IPS-18a (cell line): Measurements from ENCODE around the gene ADGRG3.

ENCODE experiments used
- H3K27ac ChIP-seq: one replicate; pipeline ENCODE4 v1.5.1; 2013; ENCODE audit warnings: low read length
- H3K27me3 ChIP-seq: one replicate; pipeline ENCODE4 v1.6.1; 2013; ENCODE audit warnings: mild to moderate bottlenecking, low read length; ENCODE audit not compliant: control insufficient read depth, insufficient read depth
- H3K36me3 ChIP-seq: one replicate; pipeline ENCODE4 v1.6.1; 2013; ENCODE audit warnings: low read depth, low read length; ENCODE audit not compliant: control insufficient read depth
- H3K4me1 ChIP-seq: one replicate; pipeline ENCODE4 v1.6.1; 2013; ENCODE audit warnings: low read depth, low read length; ENCODE audit not compliant: control insufficient read depth
- H3K4me3 ChIP-seq: one replicate; pipeline ENCODE4 v1.5.1; 2013; ENCODE audit warnings: low read length
- H3K9ac ChIP-seq: one replicate; pipeline ENCODE4 v1.6.1; 2013; ENCODE audit warnings: mild to moderate bottlenecking, low read length, moderate library complexity
- H3K9me3 ChIP-seq: one replicate; pipeline ENCODE4 v1.6.1; 2013; ENCODE audit warnings: low read depth, low read length; ENCODE audit not compliant: control insufficient read depth

Gene ADGRG3

GRCh38 chr16:57651344-57652333, 16.5 kb upstream of the ADGRG3 start:
- Histone ChIP-seq H3K4me3 (no peak overlapping the region), H3K27ac (no peak overlapping the region), H3K27me3 (no peaks in the 10 kb centered on the region), H3K36me3 (no peaks in the 10 kb centered on the region), H3K9me3 (no peaks in the 10 kb centered on the region), H3K4me1 (no peaks in the 10 kb centered on the region), H3K9ac (no peak overlapping the region)

DNA sequence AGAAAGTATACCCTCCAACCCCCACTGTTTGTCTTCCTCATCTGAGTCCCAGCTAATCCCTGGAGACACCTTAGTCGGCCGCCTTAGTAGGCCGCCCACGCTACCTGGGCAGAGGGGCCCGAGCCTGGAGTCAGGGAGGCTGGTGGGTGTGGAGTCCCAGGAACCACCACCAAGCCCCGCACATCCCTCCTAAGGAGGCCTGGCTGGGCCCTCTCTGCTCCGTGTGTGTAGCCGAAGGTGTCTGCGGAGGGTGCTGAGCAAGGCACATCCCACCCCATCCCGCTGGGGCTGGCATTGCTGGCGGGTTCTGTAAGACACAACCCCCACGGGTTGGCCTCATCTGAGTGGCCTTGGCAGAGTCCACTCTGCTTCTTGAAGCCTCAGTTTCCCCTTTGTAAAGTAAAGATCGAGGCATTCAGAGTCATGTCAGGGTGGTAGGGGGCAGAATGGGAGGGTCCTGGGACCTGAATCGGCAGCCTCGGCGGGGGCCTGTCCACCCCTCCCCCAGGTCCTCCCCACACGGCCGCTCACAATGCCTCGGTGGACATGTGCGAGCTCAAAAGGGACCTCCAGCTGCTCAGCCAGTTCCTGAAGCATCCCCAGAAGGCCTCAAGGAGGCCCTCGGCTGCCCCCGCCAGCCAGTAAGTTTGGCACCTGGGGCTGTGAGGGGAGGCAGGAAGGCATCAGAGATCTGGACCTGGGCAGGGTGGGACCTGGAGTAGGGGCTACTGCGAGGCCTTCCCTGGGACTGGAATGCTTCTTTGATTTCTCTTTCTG, 15.2 kb upstream of the ADGRG3 start:
- no peaks in the 10 kb centered on the region for H3K9me3 ChIP-seq
- no peak overlapping the region for H3K9ac ChIP-seq
- H3K27me3 ChIP-seq, result no peaks in the 10 kb centered on the region
- no peaks in the 10 kb centered on the region for H3K36me3 ChIP-seq
- H3K27ac ChIP-seq, result no peak overlapping the region
- H3K4me1 ChIP-seq, result no peaks in the 10 kb centered on the region
- no peak overlapping the region for H3K4me3 ChIP-seq

DNA sequence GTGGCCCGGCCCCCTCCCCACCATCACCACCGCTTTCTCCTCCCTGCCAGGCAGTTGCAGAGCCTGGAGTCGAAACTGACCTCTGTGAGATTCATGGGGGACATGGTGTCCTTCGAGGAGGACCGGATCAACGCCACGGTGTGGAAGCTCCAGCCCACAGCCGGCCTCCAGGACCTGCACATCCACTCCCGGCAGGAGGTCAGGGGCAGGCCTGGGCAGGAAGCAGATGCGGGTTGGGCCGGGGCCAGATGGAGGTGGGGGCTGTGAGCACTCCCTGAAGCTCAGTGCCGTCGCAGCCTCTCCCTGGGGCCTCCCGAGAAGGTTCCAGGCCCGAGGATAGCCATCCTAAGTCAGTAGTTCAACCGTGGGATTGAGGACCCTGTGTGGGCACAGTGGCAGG, 14.2 kb upstream of the ADGRG3 start:
- Histone ChIP-seq H3K9me3 (no peaks in the 10 kb centered on the region), H3K27ac (no peak overlapping the region), H3K4me3 (no peak overlapping the region), H3K27me3 (no peaks in the 10 kb centered on the region), H3K4me1 (no peaks in the 10 kb centered on the region), H3K9ac (no peak overlapping the region), H3K36me3 (no peaks in the 10 kb centered on the region)

GRCh38 chr16:57656342-57656955, 11.7 kb upstream of the ADGRG3 start:
- Histone ChIP-seq H3K4me1 (no peaks in the 10 kb centered on the region), H3K36me3 (no peaks in the 10 kb centered on the region), H3K27ac (no peak overlapping the region), H3K27me3 (no peaks in the 10 kb centered on the region), H3K9me3 (no peaks in the 10 kb centered on the region), H3K4me3 (no peak overlapping the region), H3K9ac (no peak overlapping the region)

DNA sequence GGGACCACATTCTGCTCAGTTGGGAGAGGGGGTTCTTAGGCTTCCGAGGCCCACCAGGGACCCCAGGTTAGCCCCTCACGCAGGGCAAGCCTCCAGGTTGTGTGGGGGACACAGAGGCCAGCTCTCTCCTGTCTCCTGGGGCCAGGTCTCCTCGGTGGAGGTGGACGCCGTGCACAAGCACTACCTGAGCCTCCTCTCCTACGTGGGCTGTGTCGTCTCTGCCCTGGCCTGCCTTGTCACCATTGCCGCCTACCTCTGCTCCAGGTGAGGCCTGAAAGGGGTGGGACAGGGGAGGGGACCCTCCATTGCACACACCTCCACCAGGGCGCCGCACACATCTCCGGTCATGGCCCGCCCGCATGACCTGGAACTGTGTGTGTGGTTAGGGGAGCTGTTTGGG, 10.9 kb upstream of the ADGRG3 start:
- Histone ChIP-seq H3K4me1 (no peaks in the 10 kb centered on the region), H3K27ac (no peak overlapping the region), H3K27me3 (no peaks in the 10 kb centered on the region), H3K4me3 (no peak overlapping the region), H3K36me3 (no peaks in the 10 kb centered on the region), H3K9me3 (no peaks in the 10 kb centered on the region), H3K9ac (no peak overlapping the region)

DNA sequence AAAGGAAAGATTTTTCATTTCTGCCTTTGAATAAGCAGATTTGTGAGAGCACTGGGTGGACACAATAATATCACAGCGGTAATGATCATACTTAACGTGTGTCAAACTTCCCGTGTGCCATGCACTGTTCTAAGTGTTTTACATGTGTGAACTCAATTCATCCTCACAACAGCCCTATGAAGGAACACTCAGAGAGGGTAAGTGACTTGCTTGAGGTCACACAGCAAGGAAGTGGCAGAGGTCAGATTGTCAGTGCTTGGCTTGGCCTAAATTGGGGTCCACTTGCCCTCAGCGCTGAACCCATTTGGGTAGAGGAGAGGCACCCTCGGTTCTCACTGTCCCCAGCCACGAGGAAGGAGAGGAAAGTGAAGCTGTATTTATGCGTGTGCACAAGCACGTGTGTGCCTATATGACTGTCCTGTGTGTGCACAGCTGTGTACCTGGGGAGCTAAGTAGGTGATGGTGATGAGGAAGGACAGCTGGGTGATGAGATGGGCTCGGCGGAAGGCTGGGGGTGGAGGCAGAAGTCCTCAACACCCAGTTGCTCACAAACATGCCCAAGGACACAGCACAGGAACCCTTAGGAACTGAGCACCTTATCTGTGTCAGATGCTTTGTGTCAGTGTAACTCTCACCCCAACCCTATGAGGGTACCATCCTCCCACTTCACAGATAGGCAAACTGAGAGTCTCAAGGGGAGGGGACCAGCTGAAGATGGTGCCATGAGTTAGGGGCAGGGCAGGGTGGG, 9.8 kb upstream of the ADGRG3 start:
- Histone ChIP-seq H3K9me3 (no peaks in the 10 kb centered on the region), H3K4me1 (no peaks in the 10 kb centered on the region), H3K4me3 (no peak overlapping the region), H3K27ac (no peak overlapping the region), H3K36me3 (no peaks in the 10 kb centered on the region), H3K9ac (no peak overlapping the region), H3K27me3 (no peaks in the 10 kb centered on the region)

- Histone ChIP-seq H3K4me3 (no peak overlapping the region), H3K9me3 (no peaks in the 10 kb centered on the region), H3K27ac (no peak overlapping the region), H3K4me1 (no peaks in the 10 kb centered on the region), H3K9ac (no peak overlapping the region), H3K36me3 (no peaks in the 10 kb centered on the region), H3K27me3 (no peaks in the 10 kb centered on the region)
Observed at GRCh38 chr16:57658878-57659674, 9.0 kb upstream of the ADGRG3 start.

- no peak overlapping the region for H3K27ac ChIP-seq
- H3K4me3 ChIP-seq, result no peak overlapping the region
- no peaks in the 10 kb centered on the region for H3K4me1 ChIP-seq
- H3K36me3 ChIP-seq, result no peaks in the 10 kb centered on the region
- H3K9me3 ChIP-seq, result no peaks in the 10 kb centered on the region
- H3K27me3 ChIP-seq, result no peaks in the 10 kb centered on the region
- no peak overlapping the region for H3K9ac ChIP-seq
Observed at GRCh38 chr16:57660715-57661463, 7.2 kb upstream of the ADGRG3 start.

DNA sequence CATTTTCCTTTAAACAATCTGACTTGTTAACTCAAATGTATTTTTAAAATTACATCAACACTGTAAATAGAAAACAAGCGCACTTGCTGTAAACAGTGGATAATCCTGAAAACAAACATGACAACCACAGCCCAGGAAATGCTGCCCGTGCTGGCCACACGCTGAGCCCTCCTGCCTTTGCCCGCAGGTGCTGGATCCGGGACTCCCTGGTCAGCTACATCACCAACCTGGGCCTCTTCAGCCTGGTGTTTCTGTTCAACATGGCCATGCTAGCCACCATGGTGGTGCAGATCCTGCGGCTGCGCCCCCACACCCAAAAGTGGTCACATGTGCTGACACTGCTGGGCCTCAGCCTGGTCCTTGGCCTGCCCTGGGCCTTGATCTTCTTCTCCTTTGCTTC, 6.6 kb upstream of the ADGRG3 start:
- H3K4me1 ChIP-seq, result no peaks in the 10 kb centered on the region
- no peaks in the 10 kb centered on the region for H3K9me3 ChIP-seq
- H3K27ac ChIP-seq, result no peak overlapping the region
- no peak overlapping the region for H3K4me3 ChIP-seq
- no peaks in the 10 kb centered on the region for H3K36me3 ChIP-seq
- no peak overlapping the region for H3K9ac ChIP-seq
- no peaks in the 10 kb centered on the region for H3K27me3 ChIP-seq
